Neuronal stem cell (in vitro differentiated cells): ENCODE data around the gene BBS7.
A peak's percentile ranks its signal among the peaks of the same experiment; 100 is the strongest.

Experiments used
- DNase-seq: peaks from one replicate; pipeline ENCODE4 v3.0.0-alpha.2; 2013; ENCODE audit warnings: low spot score
- H2AFZ ChIP-seq: one replicate; pipeline ENCODE4 v1.6.1; 2013; ENCODE audit warnings: mild to moderate bottlenecking, low read length, inconsistent platforms
- H2AK5ac ChIP-seq: 2 replicates; pipeline ENCODE4 v1.6.1; 2013; ENCODE audit warnings: low read depth, mild to moderate bottlenecking, inconsistent platforms, low read length, moderate library complexity, mixed read lengths
- H2BK120ac ChIP-seq: 2 replicates; pipeline ENCODE4 v1.6.1; 2013; ENCODE audit warnings: low read depth, mild to moderate bottlenecking, inconsistent platforms, low read length, moderate library complexity, mixed read lengths
- H2BK12ac ChIP-seq: one replicate; pipeline ENCODE4 v1.6.1; 2013; ENCODE audit warnings: low read length, inconsistent platforms
- H2BK15ac ChIP-seq: 2 replicates; pipeline ENCODE4 v1.6.1; 2013; ENCODE audit warnings: mild to moderate bottlenecking, low read length, inconsistent platforms, mixed read lengths
- H2BK5ac ChIP-seq: one replicate; pipeline ENCODE4 v1.6.1; 2013; ENCODE audit warnings: inconsistent platforms, mild to moderate bottlenecking, low read length, moderate library complexity
- H3K14ac ChIP-seq: one replicate; pipeline ENCODE4 v1.6.1; 2013; ENCODE audit warnings: low read length, inconsistent platforms
- H3K18ac ChIP-seq: 2 replicates; pipeline ENCODE4 v1.6.1; 2013; ENCODE audit warnings: low read length, inconsistent platforms
- H3K23ac ChIP-seq: 2 replicates; pipeline ENCODE4 v1.6.1; 2013; ENCODE audit warnings: low read depth, mild to moderate bottlenecking, mixed read lengths, low read length, inconsistent platforms; ENCODE audit not compliant: poor library complexity
- H3K27ac ChIP-seq: replicated peaks from 3 replicates; pipeline ENCODE4 v1.5.1; 2013; ENCODE audit warnings: low read length, inconsistent platforms
- H3K27me3 ChIP-seq, 3 experiments: 2 replicates each; pipeline ENCODE4 v1.6.1; 2013; ENCODE audit warnings: low read length in 3 of 3, mild to moderate bottlenecking in 2 of 3, inconsistent platforms in 1 of 3, low read depth in 1 of 3, mixed read lengths in 1 of 3, moderate library complexity in 1 of 3; ENCODE audit not compliant: control insufficient read depth in 3 of 3, insufficient read depth in 3 of 3
- H3K36me3 ChIP-seq, 2 donors: replicated peaks in 1 of 2; 2 replicates each; pipeline ENCODE4 v1.6.1; 2013; ENCODE audit warnings: low read length in 2 of 2; ENCODE audit not compliant: control insufficient read depth in 2 of 2, insufficient read depth in 2 of 2
- H3K4ac ChIP-seq: 2 replicates; pipeline ENCODE4 v1.6.1; 2013; ENCODE audit warnings: inconsistent platforms, mild to moderate bottlenecking, low read length, moderate library complexity
- H3K4me1 ChIP-seq, 2 donors: 1 replicate in 1 of 2; 2 replicates in 1 of 2; pipeline ENCODE4 v1.6.1; 2013; ENCODE audit warnings: low read length in 2 of 2, low read depth in 1 of 2; ENCODE audit not compliant: control insufficient read depth in 2 of 2, insufficient read depth in 1 of 2
- H3K4me2 ChIP-seq: one replicate; pipeline ENCODE4 v1.6.1; 2013; ENCODE audit warnings: mild to moderate bottlenecking, low read length, inconsistent platforms; ENCODE audit not compliant: insufficient read depth, poor library complexity, severe bottlenecking
- H3K4me3 ChIP-seq, 2 donors: 2 replicates each; pipeline ENCODE4 v1.5.1; 2013; ENCODE audit warnings: low read length in 2 of 2, mild to moderate bottlenecking in 2 of 2, inconsistent platforms in 1 of 2, moderate library complexity in 1 of 2
- H3K79me1 ChIP-seq: one replicate; pipeline ENCODE4 v1.6.1; 2013; ENCODE audit warnings: low read depth, mild to moderate bottlenecking, inconsistent platforms, low read length, moderate library complexity
- H3K9ac ChIP-seq: one replicate; pipeline ENCODE4 v1.6.1; 2013; ENCODE audit warnings: mild to moderate bottlenecking, low read depth, low read length, inconsistent platforms; ENCODE audit not compliant: poor library complexity
- H3K9me3 ChIP-seq, 2 donors: replicated peaks in 1 of 2; 2 replicates each; pipeline versions ENCODE3 to v1.6.1; 2013; ENCODE audit warnings: low read length in 2 of 2, mild to moderate bottlenecking in 2 of 2, inconsistent platforms in 1 of 2, low read depth in 1 of 2, mixed read lengths in 1 of 2, moderate library complexity in 1 of 2; ENCODE audit not compliant: control insufficient read depth in 2 of 2, insufficient read depth in 1 of 2
- H4K8ac ChIP-seq: one replicate; pipeline ENCODE4 v1.6.1; 2013; ENCODE audit warnings: low read depth, mild to moderate bottlenecking, inconsistent platforms, low read length, moderate library complexity
- H4K91ac ChIP-seq: one replicate; pipeline ENCODE4 v1.6.1; 2013; ENCODE audit warnings: low read length, low read depth, mild to moderate bottlenecking, inconsistent platforms; ENCODE audit not compliant: poor library complexity
- WGBS, 2 donors: extraction: QIAGEN DNeasy Blood & Tissue Kit; methylation state at CpG; one replicate each; pipeline ENCODE4 v1.1.7; 2013; ENCODE audit warnings: missing lambda C conversion rate in 2 of 2, mixed read lengths in 1 of 2; ENCODE audit not compliant: insufficient read length in 2 of 2, insufficient replicate concordance in 1 of 2; ENCODE audit errors: extremely low coverage in 2 of 2; 5-methylcytosine and 5-hydroxymethylcytosine counted together

BBS7 gene

DNA sequence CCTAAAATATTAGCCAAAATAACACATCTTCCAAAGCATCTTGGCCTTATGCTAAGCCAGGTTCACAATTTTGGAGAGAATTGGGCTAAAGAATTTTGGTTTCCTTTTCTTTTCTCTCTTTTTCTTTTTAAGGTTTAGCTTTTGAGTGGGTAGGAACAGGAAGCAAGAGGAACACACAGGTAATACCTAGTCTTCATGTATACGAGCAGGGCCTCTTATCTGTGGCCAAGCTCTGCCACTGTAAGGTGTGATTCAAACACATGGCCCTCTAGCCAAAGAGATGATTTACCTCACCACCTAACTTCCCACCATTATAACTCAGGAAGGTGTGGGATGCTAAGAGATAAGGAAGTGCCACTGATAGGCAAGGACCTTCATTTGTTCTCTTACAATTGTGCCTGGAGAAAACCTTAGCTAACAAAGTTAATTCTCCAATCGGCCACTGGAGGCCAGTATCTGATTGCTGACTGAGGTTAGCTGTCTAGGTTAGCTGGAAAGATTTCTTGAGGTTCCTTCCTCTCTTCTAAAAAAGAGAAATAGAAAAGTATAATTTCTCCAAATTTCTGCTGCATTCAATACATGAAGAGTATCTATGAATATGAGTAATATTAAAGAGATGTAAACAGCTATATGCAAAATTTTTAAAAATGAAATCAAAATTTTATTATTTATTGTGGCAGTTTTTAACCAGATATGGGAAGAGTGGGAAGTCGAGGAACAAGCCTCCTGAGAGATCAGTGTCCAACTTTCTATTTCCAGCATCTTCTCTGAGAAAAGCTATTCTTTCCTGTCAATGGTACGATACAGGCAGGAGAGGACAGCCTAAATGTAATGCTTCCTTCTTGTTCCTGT lies 30.1 kb upstream of the BBS7 start:
- no CpG with 5 or more reads among the region's 4 CpGs for WGBS, 2 donors
- no peak overlapping the region for H2AK5ac ChIP-seq
- H3K14ac ChIP-seq = no peak overlapping the region
- H3K79me1 ChIP-seq = no peaks in the 10 kb centered on the region
- H3K27ac ChIP-seq = no peak overlapping the region
- no peak overlapping the region for H3K23ac ChIP-seq
- H2BK15ac ChIP-seq = no peak overlapping the region
- H3K36me3 ChIP-seq = no peaks in the 10 kb centered on the region
- H3K9ac ChIP-seq = no peak overlapping the region
- no peak overlapping the region for H2BK120ac ChIP-seq
- H3K4me3 ChIP-seq = no peak overlapping the region
- no peaks in the 10 kb centered on the region for H3K9me3 ChIP-seq
- no peak overlapping the region for H3K4me2 ChIP-seq
- H3K4ac ChIP-seq = no peak overlapping the region
- H4K91ac ChIP-seq = no peak overlapping the region
- H2AFZ ChIP-seq = no peak overlapping the region
- H2BK12ac ChIP-seq = no peak overlapping the region
- no peak overlapping the region for H3K18ac ChIP-seq
- DNase-seq = peak; percentile 43
- no peaks in the 10 kb centered on the region for H3K27me3 ChIP-seq
- peaks cover 0 to 3% of the 10 kb centered on the region in 2 donors for H3K4me1 ChIP-seq
- H2BK5ac ChIP-seq = no peak overlapping the region
- H4K8ac ChIP-seq = no peak overlapping the region

DNA sequence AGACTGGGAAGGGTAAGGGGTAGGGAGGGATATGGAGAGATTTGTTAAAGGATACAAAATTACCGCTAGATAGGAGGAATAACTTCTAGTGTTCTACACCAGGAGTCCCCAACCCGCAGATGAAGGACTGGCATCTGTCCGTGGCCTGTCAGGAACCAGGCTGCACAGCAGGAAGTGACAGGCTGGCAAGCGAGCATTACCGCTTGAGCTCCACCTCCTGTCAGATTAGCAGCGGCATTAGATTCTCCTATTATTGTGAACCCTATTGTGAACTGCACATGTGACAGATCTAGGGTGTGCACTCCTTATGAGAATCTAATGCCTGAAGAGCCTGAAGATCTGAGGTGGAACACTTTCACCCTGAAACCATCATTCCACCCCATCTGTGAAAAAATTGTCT lies 27.9 kb upstream of the BBS7 start:
- no peak overlapping the region for H2BK120ac ChIP-seq

DNA sequence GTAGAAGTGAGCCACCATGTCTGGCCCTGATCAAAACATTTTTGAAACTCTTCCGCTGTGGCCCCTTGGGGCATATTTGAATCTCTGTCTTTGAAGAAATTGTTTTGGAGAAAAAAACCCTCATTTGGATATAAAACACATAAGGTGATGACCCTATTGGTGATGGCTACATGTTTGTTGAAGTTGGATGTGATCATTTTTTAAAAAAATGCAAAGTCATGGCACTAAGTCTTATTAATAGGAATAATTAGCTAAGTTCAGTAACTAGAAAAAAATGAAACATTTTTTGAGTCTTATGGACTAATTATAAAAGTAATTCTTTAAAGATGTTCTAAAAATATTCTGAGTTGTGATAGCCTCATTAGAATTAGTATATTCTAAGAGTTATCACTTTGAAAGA lies 17.9 kb upstream of the BBS7 start:
- Histone ChIP-seq H3K4me1 (no peaks in the 10 kb centered on the region), H2BK5ac (no peak overlapping the region), H4K8ac (no peak overlapping the region), H3K9ac (no peak overlapping the region), H3K36me3 (no peaks in the 10 kb centered on the region), H3K79me1 (no peaks in the 10 kb centered on the region), H3K27ac (no peak overlapping the region), H2BK120ac (no peak overlapping the region), H3K27me3 (no peaks in the 10 kb centered on the region), H2AFZ (no peak overlapping the region), H3K4ac (no peak overlapping the region), H3K14ac (no peak overlapping the region), H3K4me2 (no peak overlapping the region), H2BK12ac (no peak overlapping the region), H2AK5ac (no peak overlapping the region), H4K91ac (no peak overlapping the region), H3K18ac (no peak overlapping the region), H3K23ac (no peak overlapping the region), H2BK15ac (no peak overlapping the region), H3K9me3 (no peaks in the 10 kb centered on the region), H3K4me3 (no peak overlapping the region)
- no CpG with 5 or more reads among the region's 1 CpG for WGBS, 2 donors
- no peak for DNase-seq

More for the DNA sequence above, 27.9 kb upstream of the BBS7 start:
- H3K4me2 ChIP-seq = no peak overlapping the region
- no peak overlapping the region for H2AK5ac ChIP-seq
- no peak overlapping the region for H2BK5ac ChIP-seq
- no peak overlapping the region for H3K27ac ChIP-seq
- no peaks in the 10 kb centered on the region for H3K36me3 ChIP-seq
- no peak overlapping the region for H3K18ac ChIP-seq
- WGBS, 2 donors = no CpG with 5 or more reads among the region's 6 CpGs
- H2BK12ac ChIP-seq = no peak overlapping the region
- H4K91ac ChIP-seq = no peak overlapping the region
- no peak for DNase-seq
- H3K4me3 ChIP-seq = no peak overlapping the region
- H4K8ac ChIP-seq = no peak overlapping the region
- H3K9me3 ChIP-seq = no peaks in the 10 kb centered on the region
- H2BK15ac ChIP-seq = no peak overlapping the region
- no peak overlapping the region for H3K9ac ChIP-seq
- no peaks in the 10 kb centered on the region for H3K79me1 ChIP-seq
- no peak overlapping the region for H2AFZ ChIP-seq
- no peak overlapping the region for H3K14ac ChIP-seq
- H3K4ac ChIP-seq = no peak overlapping the region
- no peak overlapping the region for H3K23ac ChIP-seq
- no peaks in the 10 kb centered on the region for H3K27me3 ChIP-seq
- H3K4me1 ChIP-seq = peaks cover 0 to 3% of the 10 kb centered on the region in 2 donors

DNA sequence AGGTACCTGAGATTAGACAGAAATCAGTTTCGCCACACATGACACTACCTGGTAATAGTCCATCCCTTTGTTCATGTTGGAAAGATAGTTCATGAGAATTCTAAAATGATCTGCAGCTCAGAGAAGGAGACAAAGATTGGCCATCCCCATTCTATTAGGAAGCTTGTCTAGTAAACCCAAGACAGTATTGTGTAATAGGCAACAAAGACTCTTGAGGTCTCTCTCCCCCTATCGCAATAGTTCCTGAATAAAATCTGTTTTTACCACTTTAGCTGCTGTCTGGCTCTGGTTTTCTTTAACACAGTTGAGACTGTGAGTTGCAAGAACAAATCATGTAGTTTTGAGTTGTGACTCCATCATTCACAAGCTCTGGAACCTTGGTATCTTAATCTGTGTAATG lies 14.8 kb upstream of the BBS7 start:
- no peak overlapping the region for H2BK120ac ChIP-seq
- DNase-seq = no peak
- H3K27ac ChIP-seq = no peak overlapping the region
- H3K27me3 ChIP-seq = no peaks in the 10 kb centered on the region
- H4K91ac ChIP-seq = no peak overlapping the region
- no CpG with 5 or more reads among the region's 2 CpGs for WGBS, 2 donors
- H4K8ac ChIP-seq = no peak overlapping the region
- H2BK12ac ChIP-seq = no peak overlapping the region
- no peak overlapping the region for H3K18ac ChIP-seq
- H3K9me3 ChIP-seq = no peaks in the 10 kb centered on the region
- H3K9ac ChIP-seq = no peak overlapping the region
- H2AK5ac ChIP-seq = no peak overlapping the region
- H3K4me2 ChIP-seq = no peak overlapping the region
- no peaks in the 10 kb centered on the region for H3K4me1 ChIP-seq
- no peak overlapping the region for H2AFZ ChIP-seq
- H3K36me3 ChIP-seq = no peaks in the 10 kb centered on the region
- no peak overlapping the region for H3K4me3 ChIP-seq
- H3K79me1 ChIP-seq = no peaks in the 10 kb centered on the region
- no peak overlapping the region for H3K23ac ChIP-seq
- no peak overlapping the region for H3K14ac ChIP-seq
- H2BK15ac ChIP-seq = no peak overlapping the region
- H3K4ac ChIP-seq = no peak overlapping the region
- no peak overlapping the region for H2BK5ac ChIP-seq
